COLO668 (cell line): ENCODE measurements around the gene FCRL3.

Source experiments
- DNase-seq: peaks from one replicate; lab custom pipeline; 2025; ENCODE audit not compliant: unreplicated experiment; lab: John Stamatoyannopoulos, UW

Gene FCRL3

GRCh38 chr1:157682710-157683437 is 17.7 kb downstream of the FCRL3 start:
- DNase-seq = no peak

DNA sequence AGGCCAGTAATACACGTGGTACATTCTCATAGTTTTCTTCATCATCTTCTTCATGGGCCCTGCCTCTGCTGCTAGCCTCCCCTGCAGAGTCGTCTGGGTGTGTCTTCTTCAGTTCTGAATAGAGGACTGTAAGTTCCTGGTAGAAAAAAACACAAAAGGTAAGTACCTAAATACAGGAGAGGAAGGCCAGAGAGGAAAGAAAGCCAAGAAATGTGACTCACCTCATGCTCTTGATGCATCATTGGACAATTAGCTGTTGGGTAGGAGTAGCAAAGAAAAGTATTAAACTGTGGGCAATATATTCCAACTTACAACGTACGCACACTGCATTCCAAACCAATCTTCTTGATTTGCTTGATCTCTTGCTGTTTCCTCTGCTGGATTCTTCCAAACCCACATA is 21.8 kb downstream of the FCRL3 start:
- DNase-seq = no peak

DNA sequence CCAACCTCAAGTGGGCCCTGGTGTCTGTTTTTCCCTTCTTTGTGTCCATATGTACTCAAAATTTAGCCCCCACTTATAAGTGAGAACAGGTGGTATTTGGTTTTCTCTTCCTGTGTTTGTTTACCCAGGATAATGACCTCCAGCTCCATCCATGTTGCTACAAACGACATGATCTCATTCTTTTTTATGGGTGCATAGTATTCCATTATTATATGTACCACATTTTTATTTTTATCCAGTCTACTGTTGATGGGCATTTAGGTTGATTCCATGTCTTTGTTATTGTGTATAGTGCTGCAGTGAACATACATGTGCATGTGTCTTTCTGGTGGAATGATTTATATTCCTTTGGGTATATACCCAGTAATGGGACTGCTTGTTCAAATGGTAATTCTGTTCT is 27.6 kb downstream of the FCRL3 start:
- no peak for DNase-seq

DNA sequence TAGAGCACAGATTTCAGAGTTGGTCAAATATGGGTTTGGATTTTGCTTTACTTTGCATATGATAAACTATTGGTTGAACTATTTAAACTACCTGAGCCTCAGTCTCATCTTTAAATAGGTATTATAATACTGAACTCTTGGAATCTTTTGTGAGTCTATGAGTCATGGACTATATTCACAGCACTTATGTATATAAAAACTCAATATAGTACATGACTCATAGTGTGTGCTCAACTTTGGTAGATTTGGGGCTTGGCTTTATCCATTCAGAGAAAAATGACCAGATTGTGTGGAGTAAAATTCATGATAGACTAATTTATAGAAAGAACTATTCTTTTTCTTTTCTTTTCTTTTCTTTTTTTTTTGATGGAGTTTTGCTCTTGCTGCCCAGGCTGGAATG is 28.7 kb downstream of the FCRL3 start:
- no peak for DNase-seq

GRCh38 chr1:157659576-157660247 is 40.9 kb downstream of the FCRL3 start:
- no peak for DNase-seq

DNA sequence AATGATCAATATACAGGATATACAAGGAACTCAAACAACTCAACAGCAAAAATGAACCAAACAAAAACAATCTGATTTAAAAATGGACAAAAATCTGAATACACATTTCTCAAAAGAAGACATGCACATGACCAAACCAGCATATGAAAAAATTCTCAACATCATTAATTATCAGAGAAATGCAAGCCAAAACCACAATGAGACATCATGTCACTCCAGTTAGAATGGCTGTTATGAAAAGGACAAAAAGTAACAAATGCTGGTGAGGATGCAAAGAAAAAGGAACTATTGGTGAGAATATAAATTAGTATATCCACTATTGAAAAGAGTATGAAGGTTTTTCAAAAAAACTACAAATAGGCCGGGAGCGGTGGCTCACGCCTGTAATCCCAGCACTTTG is 42.0 kb downstream of the FCRL3 start:
- no peak for DNase-seq

GRCh38 chr1:157653494-157653873 is 47.1 kb downstream of the FCRL3 start:
- no peak for DNase-seq

DNA sequence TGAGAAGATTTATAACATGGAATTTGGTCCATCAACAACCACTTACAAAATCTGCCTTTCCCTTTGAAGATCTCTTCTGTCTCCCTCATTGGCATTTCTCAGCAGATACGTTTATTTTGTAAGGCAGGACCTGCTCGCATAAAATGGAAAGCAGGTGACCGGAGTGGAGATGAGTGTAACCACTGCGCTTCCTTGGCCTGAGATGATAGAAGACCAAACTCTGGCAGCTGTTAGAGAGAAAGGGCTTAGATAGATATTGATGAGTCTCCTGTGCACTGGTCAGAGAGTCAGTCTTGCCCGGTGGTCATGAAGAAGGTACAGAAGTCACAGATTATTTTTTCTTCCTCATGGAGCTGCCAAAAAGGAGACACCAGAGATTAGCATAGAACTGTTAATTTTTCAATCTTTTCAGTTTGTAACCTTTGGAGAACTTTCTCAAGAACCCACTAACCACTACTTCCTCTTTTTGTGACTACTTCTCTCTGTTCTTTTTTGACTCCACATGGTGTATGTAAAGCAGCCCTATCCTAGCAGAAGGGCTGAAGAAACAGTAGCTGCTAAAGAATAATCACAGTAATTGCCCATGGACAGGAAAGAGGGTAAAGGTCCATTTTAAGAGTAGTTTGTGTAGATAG is 47.6 kb downstream of the FCRL3 start:
- DNase-seq = no peak

DNA sequence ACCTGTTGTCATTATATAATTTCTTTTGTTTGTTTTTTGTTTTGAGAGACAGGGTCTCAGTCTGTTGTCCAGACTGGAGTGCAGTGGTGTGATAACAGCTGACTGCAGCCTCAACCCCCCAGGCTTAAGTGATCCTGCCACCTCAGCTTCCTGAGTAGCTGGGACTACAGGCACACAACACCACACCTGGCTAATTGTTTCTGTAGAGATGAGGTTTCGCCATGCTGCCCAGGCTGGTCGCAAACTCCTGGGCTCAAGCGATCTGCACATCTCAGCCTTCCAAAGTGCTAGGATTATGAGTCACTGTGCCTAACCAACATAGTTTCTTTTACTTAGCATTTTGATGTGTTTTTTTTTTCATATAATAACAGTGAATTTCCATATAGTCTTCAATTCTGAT is 52.3 kb downstream of the FCRL3 start:
- DNase-seq = no peak

DNA sequence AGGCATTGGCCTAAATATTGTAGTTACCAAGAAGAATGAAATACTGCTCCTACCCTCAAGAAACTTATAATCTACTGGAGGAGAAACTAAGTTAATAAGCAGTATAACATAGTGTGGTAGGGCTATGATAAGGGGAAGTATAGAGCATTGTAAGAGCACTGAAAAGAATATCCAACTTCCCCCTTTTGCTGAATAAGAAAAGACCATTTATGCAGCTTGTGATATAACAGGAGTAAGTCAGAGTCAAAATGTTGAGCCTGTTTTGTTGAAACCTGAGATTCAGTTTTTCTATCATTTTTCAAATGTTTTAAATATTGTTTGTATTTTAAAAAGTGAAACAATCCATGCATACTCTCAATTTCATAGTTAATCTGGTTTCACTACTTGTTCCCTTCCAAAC is 54.4 kb downstream of the FCRL3 start:
- DNase-seq = no peak

GRCh38 chr1:157641177-157641576 is 59.4 kb downstream of the FCRL3 start:
- DNase-seq = no peak

DNA sequence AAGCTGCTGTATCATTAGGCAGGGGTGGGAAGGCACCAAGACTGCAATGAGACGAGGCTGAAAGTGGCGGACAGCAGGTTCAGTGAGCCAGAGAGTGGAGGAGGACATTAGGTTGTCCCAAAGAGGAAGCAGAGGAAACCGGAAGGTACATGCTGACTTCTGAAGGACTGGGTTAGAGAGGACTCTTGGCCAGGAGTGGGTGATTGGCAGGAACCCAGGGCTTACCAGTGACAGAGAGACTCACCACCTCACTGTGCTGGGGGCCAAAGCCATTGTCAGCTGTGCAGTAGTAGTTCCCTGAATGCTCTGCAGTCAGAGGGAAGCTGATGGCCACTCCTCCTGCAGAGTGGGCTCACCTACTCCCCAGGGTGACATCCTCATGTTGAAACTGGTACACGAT is 60.8 kb downstream of the FCRL3 start:
- no peak for DNase-seq

- no peak for DNase-seq
These were observed 71.8 kb downstream of the FCRL3 start for GRCh38 chr1:157628773-157629172.
